Ishikawa (cell line): ENCODE results near the gene TMIGD3.

Experiments used
- CEBPB ChIP-seq: IDR thresholded peaks from 2 replicates; pipeline ENCODE4 v1.6.1; 2012
- EGR1 ChIP-seq: IDR thresholded peaks from 2 replicates; pipeline ENCODE4 v1.6.1; 2012
- EP300 ChIP-seq: IDR thresholded peaks from 2 replicates; pipeline ENCODE4 v1.6.1; 2012; ENCODE audit warnings: borderline replicate concordance
- FOXM1 ChIP-seq: IDR thresholded peaks from 2 replicates; pipeline ENCODE4 v1.6.1; 2012; ENCODE audit warnings: low read depth, borderline replicate concordance
- NFIC ChIP-seq: IDR thresholded peaks from 2 replicates; pipeline ENCODE4 v1.6.1; 2012
- RAD21 ChIP-seq: IDR thresholded peaks from 2 replicates; pipeline ENCODE4 v1.6.1; 2012; ENCODE audit warnings: low read depth
- TAF1 ChIP-seq: IDR thresholded peaks from 2 replicates; pipeline ENCODE4 v1.6.1; 2012; ENCODE audit warnings: low read depth, mild to moderate bottlenecking
- TCF12 ChIP-seq: IDR thresholded peaks from 2 replicates; pipeline ENCODE4 v1.6.1; 2012; ENCODE audit warnings: low read depth
- TEAD4 ChIP-seq: IDR thresholded peaks from 2 replicates; pipeline ENCODE4 v1.6.1; 2012
- YY1 ChIP-seq: IDR thresholded peaks from 2 replicates; pipeline ENCODE4 v1.6.1; 2012; ENCODE audit warnings: low read depth
- ZBTB7A ChIP-seq: IDR thresholded peaks from 2 replicates; pipeline ENCODE4 v1.6.1; 2012; ENCODE audit warnings: low read depth
- TF ChIP-seq, protein P1 (sequence below): IDR thresholded peaks from 2 replicates; pipeline ENCODE4 v1.6.1; 2012; ENCODE audit warnings: low read depth, mild to moderate bottlenecking
- TF ChIP-seq, protein P2 (sequence below): IDR thresholded peaks from 2 replicates; pipeline ENCODE4 v1.6.1; 2012
- TF ChIP-seq, protein P3 (sequence below): IDR thresholded peaks from 2 replicates; pipeline ENCODE4 v1.6.1; 2012

DNA sequence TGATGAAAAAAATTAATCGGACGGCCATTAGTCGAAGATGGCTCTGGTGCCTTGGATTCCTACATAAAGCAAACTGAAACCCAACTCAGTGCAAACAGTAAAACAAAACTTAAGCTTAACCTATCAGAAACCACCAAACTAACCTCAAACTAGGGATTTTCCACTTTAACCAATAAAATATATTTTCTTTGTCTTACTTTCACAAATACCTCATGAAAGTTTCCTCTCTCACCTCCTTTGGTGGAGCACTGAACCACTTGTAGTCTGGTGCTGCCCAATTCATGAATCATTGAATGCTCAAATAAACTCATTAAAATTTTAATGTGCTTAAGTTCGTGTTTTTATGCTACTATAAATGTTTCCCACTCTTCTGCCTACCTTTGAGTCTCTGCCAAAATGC is 7.0 kb downstream of the TMIGD3 start:
- TF ChIP-seq CEBPB = no peak
- TF ChIP-seq NFIC = no peak
- no peak for TF ChIP-seq TAF1
- no peak for TF ChIP-seq TEAD4
- no peak for TF ChIP-seq EP300
- no peak for TF ChIP-seq EGR1
- TF ChIP-seq RAD21 = no peak
- TF ChIP-seq ZBTB7A = no peak
- no peak for TF ChIP-seq YY1
- TF ChIP-seq, protein P1, sequence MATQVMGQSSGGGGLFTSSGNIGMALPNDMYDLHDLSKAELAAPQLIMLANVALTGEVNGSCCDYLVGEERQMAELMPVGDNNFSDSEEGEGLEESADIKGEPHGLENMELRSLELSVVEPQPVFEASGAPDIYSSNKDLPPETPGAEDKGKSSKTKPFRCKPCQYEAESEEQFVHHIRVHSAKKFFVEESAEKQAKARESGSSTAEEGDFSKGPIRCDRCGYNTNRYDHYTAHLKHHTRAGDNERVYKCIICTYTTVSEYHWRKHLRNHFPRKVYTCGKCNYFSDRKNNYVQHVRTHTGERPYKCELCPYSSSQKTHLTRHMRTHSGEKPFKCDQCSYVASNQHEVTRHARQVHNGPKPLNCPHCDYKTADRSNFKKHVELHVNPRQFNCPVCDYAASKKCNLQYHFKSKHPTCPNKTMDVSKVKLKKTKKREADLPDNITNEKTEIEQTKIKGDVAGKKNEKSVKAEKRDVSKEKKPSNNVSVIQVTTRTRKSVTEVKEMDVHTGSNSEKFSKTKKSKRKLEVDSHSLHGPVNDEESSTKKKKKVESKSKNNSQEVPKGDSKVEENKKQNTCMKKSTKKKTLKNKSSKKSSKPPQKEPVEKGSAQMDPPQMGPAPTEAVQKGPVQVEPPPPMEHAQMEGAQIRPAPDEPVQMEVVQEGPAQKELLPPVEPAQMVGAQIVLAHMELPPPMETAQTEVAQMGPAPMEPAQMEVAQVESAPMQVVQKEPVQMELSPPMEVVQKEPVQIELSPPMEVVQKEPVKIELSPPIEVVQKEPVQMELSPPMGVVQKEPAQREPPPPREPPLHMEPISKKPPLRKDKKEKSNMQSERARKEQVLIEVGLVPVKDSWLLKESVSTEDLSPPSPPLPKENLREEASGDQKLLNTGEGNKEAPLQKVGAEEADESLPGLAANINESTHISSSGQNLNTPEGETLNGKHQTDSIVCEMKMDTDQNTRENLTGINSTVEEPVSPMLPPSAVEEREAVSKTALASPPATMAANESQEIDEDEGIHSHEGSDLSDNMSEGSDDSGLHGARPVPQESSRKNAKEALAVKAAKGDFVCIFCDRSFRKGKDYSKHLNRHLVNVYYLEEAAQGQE = no peak
- TF ChIP-seq, protein P2, sequence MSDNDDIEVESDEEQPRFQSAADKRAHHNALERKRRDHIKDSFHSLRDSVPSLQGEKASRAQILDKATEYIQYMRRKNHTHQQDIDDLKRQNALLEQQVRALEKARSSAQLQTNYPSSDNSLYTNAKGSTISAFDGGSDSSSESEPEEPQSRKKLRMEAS = no peak
- no peak for TF ChIP-seq FOXM1
- no peak for TF ChIP-seq TCF12
- TF ChIP-seq, protein P3, sequence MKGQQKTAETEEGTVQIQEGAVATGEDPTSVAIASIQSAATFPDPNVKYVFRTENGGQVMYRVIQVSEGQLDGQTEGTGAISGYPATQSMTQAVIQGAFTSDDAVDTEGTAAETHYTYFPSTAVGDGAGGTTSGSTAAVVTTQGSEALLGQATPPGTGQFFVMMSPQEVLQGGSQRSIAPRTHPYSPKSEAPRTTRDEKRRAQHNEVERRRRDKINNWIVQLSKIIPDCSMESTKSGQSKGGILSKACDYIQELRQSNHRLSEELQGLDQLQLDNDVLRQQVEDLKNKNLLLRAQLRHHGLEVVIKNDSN = no peak
